Spinal cord (tissue), 10 donors: Measurements from ENCODE around the gene ARHGEF26. TPM values are rescaled to one million over a fixed set of nuclear protein-coding genes. Genes with fewer than 3 reads are reported as not detected.
A peak's percentile ranks its signal among the peaks of the same experiment; 100 is the strongest.

Source experiments
- DNase-seq, 6 donors: peaks; one replicate each; pipeline versions ENCODE4 v3.0.0 to v3.0.0-alpha.2; 2013 to 2015; ENCODE audit warnings: low spot score in 6 of 6, low read depth in 4 of 6
- H3K27ac ChIP-seq: one replicate; pipeline ENCODE4 v1.5.1; 2013; ENCODE audit warnings: low read depth, low read length, control low read depth
- H3K27me3 ChIP-seq: one replicate; pipeline ENCODE4 v1.6.1; 2013; ENCODE audit warnings: low read length; ENCODE audit not compliant: control insufficient read depth, insufficient read depth
- H3K36me3 ChIP-seq: one replicate; pipeline ENCODE4 v1.6.1; 2013; ENCODE audit warnings: low read length; ENCODE audit not compliant: control insufficient read depth, insufficient read depth
- H3K4me1 ChIP-seq: one replicate; pipeline ENCODE4 v1.6.1; 2013; ENCODE audit warnings: low read length; ENCODE audit not compliant: control insufficient read depth, insufficient read depth
- H3K4me3 ChIP-seq: one replicate; pipeline ENCODE4 v1.5.1; 2013; ENCODE audit warnings: low read depth, low read length, control low read depth
- H3K9me3 ChIP-seq: one replicate; pipeline ENCODE4 v1.6.1; 2013; ENCODE audit warnings: low read length; ENCODE audit not compliant: control insufficient read depth, insufficient read depth
- WGBS: methylation state at CpG from one replicate; pipeline ENCODE4 v1.1.5; 2013; ENCODE audit warnings: missing lambda C conversion rate; ENCODE audit not compliant: insufficient coverage; 5-methylcytosine and 5-hydroxymethylcytosine counted together
- polyA plus RNA-seq, 2 donors: library from polyadenylated mRNA; unstranded; fragments of 120-200 nt; gene quantifications; one replicate each; pipeline ENCODE4 v1.2.1, GENCODE V29; 2013; ENCODE audit not compliant: insufficient read length in 2 of 2
- total RNA-seq, 2 donors: library from RNA; depleted of rRNA in 1 of 2; stranded (reverse); fragments of 120-200 nt in 1 of 2; fragments of >200 nt in 1 of 2; gene quantifications; one replicate each; pipeline versions ENCODE4 v1.2.3 to v1.2.4, GENCODE V29; 2013 to 2014
- donor health status: healthy.

ARHGEF26 gene
- total and polyA plus RNA-seq, 4 donors = 27.2 to 57.8 (median 39.4) TPM

DNA sequence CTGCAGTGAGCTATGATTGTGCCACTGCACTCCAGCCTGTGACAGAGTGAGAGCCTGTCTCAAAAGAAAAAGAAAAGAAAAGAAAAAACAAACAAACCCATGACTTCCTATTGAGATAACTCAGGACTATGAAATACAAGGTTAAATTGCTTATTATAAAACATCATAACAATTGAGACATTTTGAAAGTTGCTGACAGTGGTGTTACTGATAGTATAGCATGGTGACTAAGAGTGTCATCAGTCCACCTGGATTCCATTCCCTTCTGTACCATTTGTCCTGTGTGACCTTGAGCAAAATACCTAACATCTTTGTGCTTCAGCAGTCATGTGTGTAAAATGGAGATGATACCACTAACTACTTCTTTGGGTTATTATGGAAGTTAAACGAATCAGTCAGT is 49.1 kb downstream of the ARHGEF26 start:
- H3K27me3 ChIP-seq = no peaks in the 10 kb centered on the region
- no peak for DNase-seq
- peaks cover 7% of the 10 kb centered on the region for H3K4me1 ChIP-seq
- no peaks in the 10 kb centered on the region for H3K9me3 ChIP-seq
- H3K4me3 ChIP-seq = no peak overlapping the region
- WGBS = no CpG with 5 or more reads among the region's 1 CpG
- no peak overlapping the region for H3K27ac ChIP-seq
- no peaks in the 10 kb centered on the region for H3K36me3 ChIP-seq

DNA sequence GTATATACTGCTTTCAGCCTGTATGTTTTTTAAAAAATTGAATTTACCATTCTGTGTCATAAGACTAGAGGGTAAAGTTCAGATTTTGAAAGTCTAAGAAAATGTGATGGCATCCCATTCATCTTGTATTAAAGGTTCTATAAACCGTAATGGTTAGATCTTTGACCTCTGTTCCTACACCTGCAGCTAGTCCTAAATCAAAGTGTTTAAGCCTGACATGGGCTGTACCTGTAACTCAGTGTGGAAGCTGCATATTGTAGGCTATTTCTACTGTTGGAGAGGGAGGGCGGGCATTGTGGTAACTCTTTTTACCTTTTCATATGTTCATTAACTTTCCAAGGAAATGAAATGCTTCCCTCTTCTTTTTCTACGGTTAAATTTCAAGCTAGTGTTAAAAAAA is 53.9 kb downstream of the ARHGEF26 start:
- no peak for DNase-seq
- Histone ChIP-seq H3K27ac (no peak overlapping the region), H3K4me1 (peaks cover 7% of the 10 kb centered on the region), H3K4me3 (no peak overlapping the region), H3K9me3 (no peaks in the 10 kb centered on the region), H3K36me3 (no peaks in the 10 kb centered on the region), H3K27me3 (no peaks in the 10 kb centered on the region)
- no CpG with 5 or more reads among the region's 3 CpGs for WGBS

DNA sequence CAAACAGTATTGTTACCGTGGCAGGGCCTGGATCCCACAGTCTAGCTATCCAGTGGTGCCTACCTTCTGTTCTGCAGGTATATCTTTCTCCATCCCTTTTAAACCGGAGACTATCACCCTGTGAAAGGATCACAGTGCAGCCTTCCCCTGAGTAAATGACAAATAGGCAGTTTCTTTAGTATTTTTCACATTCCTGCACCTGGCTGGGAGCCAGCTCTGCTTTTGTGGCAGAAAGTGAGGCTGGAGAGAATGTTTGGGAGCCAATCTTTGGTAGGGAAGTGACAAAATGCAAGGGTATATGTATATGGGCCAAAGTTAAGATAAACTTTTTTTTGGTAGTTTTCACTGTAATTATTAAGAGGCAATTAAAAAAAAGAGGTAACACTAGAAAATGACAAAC is 54.8 kb downstream of the ARHGEF26 start:
- no peaks in the 10 kb centered on the region for H3K36me3 ChIP-seq
- H3K27ac ChIP-seq = no peak overlapping the region
- WGBS = 17% methylated on average over 1 of the region's 2 CpGs
- no peak overlapping the region for H3K4me3 ChIP-seq
- no peaks in the 10 kb centered on the region for H3K27me3 ChIP-seq
- H3K4me1 ChIP-seq = peaks cover 10% of the 10 kb centered on the region
- H3K9me3 ChIP-seq = no peaks in the 10 kb centered on the region
- DNase-seq = peak in 1 of 6 donors; percentile 45

DNA sequence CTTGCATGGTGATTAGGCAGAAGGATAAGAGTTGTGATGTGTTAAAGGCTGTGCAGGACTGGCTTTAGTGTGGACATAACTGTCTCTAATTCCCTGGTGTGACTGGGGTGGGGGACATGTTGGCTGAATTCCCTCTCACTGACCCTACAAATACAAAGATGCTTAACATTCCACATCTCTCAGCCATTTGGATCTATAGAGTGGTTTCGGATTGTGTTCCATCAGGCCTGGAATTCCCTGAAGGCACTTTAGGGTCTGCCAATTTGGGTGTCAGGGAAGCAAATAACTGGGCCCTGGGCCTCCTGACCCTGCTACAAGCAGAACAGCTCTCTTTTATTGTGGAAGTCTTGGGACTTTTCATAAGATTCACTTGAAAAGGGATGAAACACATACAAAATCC is 56.2 kb downstream of the ARHGEF26 start:
- Histone ChIP-seq H3K27ac (peak overlapping the region; percentile 65), H3K4me1 (peaks cover 10% of the 10 kb centered on the region), H3K36me3 (no peaks in the 10 kb centered on the region), H3K9me3 (no peaks in the 10 kb centered on the region), H3K27me3 (no peaks in the 10 kb centered on the region), H3K4me3 (no peak overlapping the region)
- peak in 1 of 6 donors; percentile 22 for DNase-seq
- no CpG with 5 or more reads among the region's 1 CpG for WGBS

DNA sequence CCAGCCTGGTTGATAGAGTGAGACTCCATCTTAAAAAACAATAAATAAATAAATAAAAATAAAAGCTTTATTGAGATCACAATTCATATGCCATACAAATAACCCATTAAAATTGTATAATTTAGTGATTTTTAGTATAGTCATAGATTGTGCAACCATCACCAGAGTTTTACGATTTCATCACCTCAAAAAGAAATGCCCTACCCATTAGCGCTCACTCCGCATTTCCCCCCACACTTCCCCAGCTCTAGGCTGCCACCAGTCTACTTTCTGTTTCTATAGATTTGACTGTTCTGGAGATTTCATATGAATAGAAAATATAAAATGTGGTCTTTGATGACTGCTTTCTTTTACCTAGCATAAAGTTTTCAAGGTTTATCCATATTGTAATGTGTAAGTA is 57.0 kb downstream of the ARHGEF26 start:
- Histone ChIP-seq H3K4me3 (no peak overlapping the region), H3K4me1 (peaks cover 10% of the 10 kb centered on the region), H3K27me3 (no peaks in the 10 kb centered on the region), H3K36me3 (no peaks in the 10 kb centered on the region), H3K9me3 (no peaks in the 10 kb centered on the region), H3K27ac (peak overlapping the region; percentile 65)
- no peak for DNase-seq
- no CpG with 5 or more reads among the region's 3 CpGs for WGBS

DNA sequence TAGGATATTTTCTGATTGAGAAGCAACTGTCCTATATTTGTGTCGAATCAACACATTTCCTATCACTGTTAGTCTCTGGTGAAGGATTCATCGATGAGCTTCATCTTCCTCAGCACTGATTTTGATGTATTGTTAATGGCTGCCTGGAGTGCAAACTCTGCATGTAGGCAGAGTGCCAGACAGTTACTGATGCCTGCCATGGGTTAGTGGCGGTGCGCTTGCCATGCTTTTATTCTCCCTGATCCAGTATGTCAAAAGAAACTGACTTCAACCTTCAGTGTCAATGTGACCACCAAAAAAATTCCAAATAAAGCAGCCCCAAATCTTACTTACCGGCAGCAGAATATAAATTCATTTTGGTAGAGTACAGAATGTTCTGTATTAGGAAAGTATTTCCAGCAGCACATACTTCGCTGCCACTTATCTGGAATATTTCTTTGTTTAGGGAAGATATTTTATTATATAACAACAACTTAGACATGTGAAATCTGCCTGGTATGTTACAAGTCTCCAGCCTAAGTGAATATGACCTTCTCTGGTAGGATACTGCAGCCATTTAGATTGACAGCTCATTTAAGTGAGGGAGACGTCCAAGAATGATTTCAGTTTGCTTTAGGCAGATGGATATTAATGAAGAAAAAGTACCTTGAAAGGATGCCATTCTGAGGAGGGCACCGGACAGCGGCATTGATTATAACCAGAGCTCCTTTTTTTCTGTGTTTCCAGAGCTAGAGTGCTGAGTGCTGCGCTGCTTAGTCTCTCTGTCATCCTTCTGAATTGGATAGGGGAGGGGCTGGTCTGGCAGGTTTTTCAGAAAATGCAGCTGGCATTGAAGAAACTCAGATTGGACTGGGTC is 59.9 kb downstream of the ARHGEF26 start:
- peak in 2 of 6 donors; percentile 67 to 69 for DNase-seq
- H3K9me3 ChIP-seq = no peaks in the 10 kb centered on the region
- peaks cover 10% of the 10 kb centered on the region for H3K4me1 ChIP-seq
- WGBS = 27% methylated on average over 3 of the region's 10 CpGs
- H3K36me3 ChIP-seq = no peaks in the 10 kb centered on the region
- no peak overlapping the region for H3K4me3 ChIP-seq
- no peak overlapping the region for H3K27ac ChIP-seq
- H3K27me3 ChIP-seq = no peaks in the 10 kb centered on the region

DNA sequence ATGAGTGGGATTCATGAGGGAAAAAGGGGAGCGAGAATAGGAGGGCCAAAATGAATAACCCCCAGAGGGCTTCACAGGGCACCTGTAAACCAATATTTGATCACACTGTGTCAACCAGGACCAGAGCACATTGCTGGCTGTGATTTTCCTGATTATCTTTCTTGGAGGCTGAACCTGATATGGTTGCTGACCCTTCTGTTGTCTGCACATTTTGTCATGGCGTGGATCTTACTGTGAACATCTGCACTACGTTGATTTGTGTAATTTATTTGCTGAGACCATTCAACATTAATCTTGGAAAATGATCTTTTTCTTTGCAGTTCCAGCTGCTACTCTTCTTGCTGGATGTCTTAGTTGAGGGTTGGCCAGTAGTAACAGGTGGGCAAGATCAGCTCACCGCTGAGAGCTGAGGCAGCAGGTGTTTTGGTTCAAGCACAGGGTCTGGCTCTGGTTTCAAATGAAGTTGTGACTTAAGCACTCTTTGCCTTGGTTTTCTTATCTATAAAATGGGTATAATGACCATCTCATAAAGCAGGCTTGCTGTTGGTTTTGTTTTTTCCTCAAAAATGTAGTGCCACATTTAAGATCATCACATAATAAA is 61.2 kb downstream of the ARHGEF26 start:
- no peak for DNase-seq
- H3K36me3 ChIP-seq = no peaks in the 10 kb centered on the region
- no peak overlapping the region for H3K4me3 ChIP-seq
- no peaks in the 10 kb centered on the region for H3K9me3 ChIP-seq
- H3K4me1 ChIP-seq = peaks cover 9% of the 10 kb centered on the region
- 89% methylated on average over 2 of the region's 4 CpGs for WGBS
- no peaks in the 10 kb centered on the region for H3K27me3 ChIP-seq
- no peak overlapping the region for H3K27ac ChIP-seq

DNA sequence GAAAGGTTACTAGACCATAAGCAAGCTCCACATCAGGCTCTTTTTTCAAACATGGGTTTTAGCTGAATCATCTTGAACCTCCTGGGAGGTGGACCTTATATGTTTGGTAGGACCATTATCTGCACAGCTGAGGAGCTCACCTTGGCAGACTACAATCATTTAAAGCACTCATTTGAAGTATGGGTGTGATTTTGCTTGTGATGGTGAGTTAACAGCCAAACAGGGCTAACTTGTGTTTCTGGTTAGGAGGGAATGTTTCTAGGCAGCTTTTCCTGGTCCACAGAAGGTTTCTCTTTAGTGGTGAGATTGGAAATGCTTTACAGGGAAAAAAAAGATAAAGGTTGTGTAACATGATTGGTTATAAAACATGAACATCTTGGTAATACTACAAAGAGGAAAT is 61.8 kb downstream of the ARHGEF26 start:
- no peak for DNase-seq
- Histone ChIP-seq H3K27ac (no peak overlapping the region), H3K27me3 (no peaks in the 10 kb centered on the region), H3K4me1 (peaks cover 4% of the 10 kb centered on the region), H3K4me3 (no peak overlapping the region), H3K36me3 (no peaks in the 10 kb centered on the region), H3K9me3 (no peaks in the 10 kb centered on the region)

DNA sequence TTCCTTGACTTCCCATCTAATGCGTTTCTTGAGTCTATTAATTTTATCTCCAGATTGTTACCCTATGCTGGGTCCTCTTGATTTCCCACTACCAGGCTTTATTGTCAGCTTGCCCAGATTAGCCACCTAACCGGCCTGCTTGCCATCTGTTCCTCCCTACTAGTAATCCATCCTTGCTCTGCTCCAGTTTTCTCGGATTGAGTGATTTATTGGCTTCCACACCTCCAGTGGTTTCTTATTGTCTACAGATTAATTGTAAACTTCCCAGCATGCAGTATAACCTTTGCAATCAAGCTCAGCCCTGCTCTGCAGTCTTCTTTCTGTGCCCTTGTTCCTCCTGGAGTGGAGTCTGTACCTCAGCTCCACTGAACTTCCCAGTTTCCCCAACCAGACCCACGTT is 63.4 kb downstream of the ARHGEF26 start:
- Histone ChIP-seq H3K27ac (no peak overlapping the region), H3K4me3 (no peak overlapping the region), H3K9me3 (no peaks in the 10 kb centered on the region), H3K27me3 (no peaks in the 10 kb centered on the region), H3K4me1 (peaks cover 3% of the 10 kb centered on the region), H3K36me3 (no peaks in the 10 kb centered on the region)
- DNase-seq = no peak
- 74% methylated on average over 4 of the region's 4 CpGs for WGBS

DNA sequence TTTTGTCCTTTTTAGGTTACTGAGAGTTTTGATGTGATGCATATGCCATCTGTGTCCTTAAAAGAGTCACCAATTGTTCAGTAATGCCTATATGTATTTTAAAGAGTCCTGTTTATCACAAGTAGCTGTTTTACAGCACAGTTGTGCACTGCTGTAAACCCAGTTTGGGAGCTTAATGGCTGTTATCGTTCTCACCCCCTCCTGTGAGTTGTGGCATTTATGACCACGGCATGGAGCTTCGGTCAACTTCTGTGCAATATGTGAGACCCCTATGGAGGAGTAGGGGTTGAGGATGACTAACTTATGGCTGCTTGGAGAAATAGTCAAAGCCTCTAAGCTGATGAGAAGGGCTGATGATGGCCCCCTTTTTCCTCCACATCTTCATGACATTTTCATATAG is 67.2 kb downstream of the ARHGEF26 start:
- Histone ChIP-seq H3K4me3 (no peak overlapping the region), H3K27me3 (no peaks in the 10 kb centered on the region), H3K4me1 (no peaks in the 10 kb centered on the region), H3K27ac (peak overlapping the region; percentile 17), H3K9me3 (no peaks in the 10 kb centered on the region), H3K36me3 (no peaks in the 10 kb centered on the region)
- peak in 1 of 6 donors; percentile 51 for DNase-seq
- 54% methylated on average over 2 of the region's 3 CpGs for WGBS
